ENCODE data around the gene ANGEL1.

- TF ChIP-seq REST (IDR thresholded peaks at IDR 0.05; ENCODE audit: low read depth) (no peak), EP300 (IDR thresholded peaks at IDR 0.05; ENCODE audit: borderline replicate concordance) (no peak), FOXM1 (IDR thresholded peaks at IDR 0.05; ENCODE audit: borderline replicate concordance, low read depth) (no peak), MAX (IDR thresholded peaks at IDR 0.05) (no peak), RAD21 (IDR thresholded peaks at IDR 0.05; ENCODE audit: low read depth) (no peak), ZBTB7A (IDR thresholded peaks at IDR 0.05; ENCODE audit: low read depth) (no peak)
Observed at GRCh38 chr14:76752744-76753143, 59.9 kb downstream of the ANGEL1 start.
